Measurements from ENCODE around the gene ALKBH3.

Gene ALKBH3

DNA sequence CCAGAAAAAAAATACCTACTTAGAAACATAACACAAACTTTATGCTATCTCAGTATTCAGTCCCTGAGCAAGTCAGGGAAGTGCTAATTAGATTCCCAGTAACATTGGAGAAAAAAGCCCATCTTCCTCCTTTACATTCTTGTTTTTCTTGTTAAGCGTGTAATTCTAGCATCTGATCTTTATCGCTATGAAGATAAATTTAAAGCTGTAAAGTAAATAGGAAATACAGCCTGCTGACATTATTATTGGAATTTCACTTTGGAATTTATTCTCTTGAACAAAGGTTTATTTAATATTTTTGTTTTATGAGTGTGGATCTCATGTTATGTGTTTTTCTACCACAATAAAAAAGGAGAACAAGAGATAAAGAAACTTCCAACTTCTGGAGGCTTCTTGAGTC lies 13.9 kb downstream of the ALKBH3 start:
- FAIRE-seq (no peak), DNase-seq (ENCODE audit: low spot score) (no peak)

- DNase-seq (ENCODE audit: low spot score): no peak
- FAIRE-seq: no peak
Observed at GRCh38 chr11:43895601-43896000, 15.0 kb downstream of the ALKBH3 start.

GRCh38 chr11:43898574-43898973 lies 17.9 kb downstream of the ALKBH3 start:
- no peak for FAIRE-seq
- DNase-seq (ENCODE audit: low spot score): no peak

GRCh38 chr11:43899094-43899493 lies 18.5 kb downstream of the ALKBH3 start:
- FAIRE-seq: no peak

DNA sequence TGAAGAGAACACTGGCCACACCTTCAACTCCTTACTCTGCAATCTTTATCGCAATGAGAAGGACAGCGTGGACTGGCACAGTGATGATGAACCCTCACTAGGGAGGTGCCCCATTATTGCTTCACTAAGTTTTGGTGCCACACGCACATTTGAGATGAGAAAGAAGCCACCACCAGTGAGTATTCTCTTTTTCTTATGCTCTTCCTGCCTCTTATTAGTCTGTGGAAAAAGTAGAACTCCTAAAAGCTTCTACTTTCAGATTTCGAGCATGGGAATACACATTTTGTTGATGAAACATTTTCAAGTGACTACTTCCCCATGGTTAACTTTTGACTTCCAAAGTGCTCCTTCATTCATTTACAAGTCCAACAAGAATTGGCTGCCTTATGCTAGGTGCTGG lies 20.9 kb downstream of the ALKBH3 start:
- FAIRE-seq (no peak), DNase-seq (ENCODE audit: low spot score) (no peak)

More at GRCh38 chr11:43899094-43899493, 18.5 kb downstream of the ALKBH3 start:
- DNase-seq (ENCODE audit: low spot score): no peak

GRCh38 chr11:43903078-43903477 lies 22.4 kb downstream of the ALKBH3 start:
- DNase-seq (ENCODE audit: low spot score): no peak
- no peak for FAIRE-seq

- no peak for FAIRE-seq
- DNase-seq (ENCODE audit: low spot score): no peak
Observed at GRCh38 chr11:43903969-43904368, 23.3 kb downstream of the ALKBH3 start.

GRCh38 chr11:43904742-43905535 lies 24.3 kb downstream of the ALKBH3 start:
- FAIRE-seq (no peak), DNase-seq (ENCODE audit: low spot score) (no peak)

- DNase-seq (ENCODE audit: low spot score): no peak
- no peak for FAIRE-seq
Observed at GRCh38 chr11:43905813-43906241, 25.2 kb downstream of the ALKBH3 start.

DNA sequence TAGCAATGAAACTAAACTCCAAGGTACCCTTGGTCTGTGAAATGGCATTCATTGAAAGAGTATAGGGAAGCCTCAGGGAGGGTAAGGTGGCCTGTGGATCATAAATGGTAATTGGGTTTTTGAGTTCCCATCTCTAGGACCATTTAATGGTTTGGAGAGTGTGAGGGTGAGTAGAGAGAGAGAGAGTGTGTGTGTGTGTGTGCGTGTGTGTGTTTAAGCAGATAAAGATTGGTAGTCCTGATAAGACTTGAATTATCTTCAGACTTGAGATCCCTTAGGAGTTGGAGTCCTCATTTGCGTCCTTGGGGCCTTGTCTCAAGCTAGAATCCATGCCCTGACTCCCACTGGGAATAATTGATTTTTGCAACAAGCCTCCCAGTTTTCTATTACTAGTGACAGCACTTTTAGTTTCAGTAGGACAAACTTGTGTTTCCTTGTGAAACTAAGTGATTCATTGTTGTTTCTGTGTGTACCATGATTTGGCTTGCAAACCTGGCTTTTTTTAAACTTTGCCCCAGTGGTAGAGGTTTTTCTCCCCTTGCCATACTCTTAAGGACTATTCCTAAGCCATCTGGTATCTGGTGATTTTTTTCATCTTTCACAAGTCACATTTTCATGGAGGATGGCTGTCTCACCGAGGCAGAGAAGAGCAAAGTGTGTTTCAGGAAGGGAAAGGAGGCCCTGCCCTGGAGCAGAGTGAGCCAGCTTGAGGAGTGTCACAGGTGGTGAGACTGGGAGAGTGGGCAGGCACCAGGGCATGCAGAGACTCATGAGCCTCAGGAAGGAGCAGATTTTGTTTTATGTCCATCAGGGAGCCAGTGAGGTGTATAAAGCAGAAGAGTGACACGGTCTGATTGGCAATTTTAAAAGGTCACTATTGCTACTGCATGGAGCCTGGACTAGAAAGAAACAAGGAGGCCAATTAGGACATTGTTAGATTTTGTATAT lies 26.7 kb downstream of the ALKBH3 start:
- DNase-seq (ENCODE audit: low spot score): no peak
- no peak for FAIRE-seq

GRCh38 chr11:43908191-43908590 lies 27.6 kb downstream of the ALKBH3 start:
- FAIRE-seq: no peak
- DNase-seq (ENCODE audit: low spot score): no peak

GRCh38 chr11:43908683-43909082 lies 28.1 kb downstream of the ALKBH3 start:
- FAIRE-seq (no peak), DNase-seq (ENCODE audit: low spot score) (no peak)

GRCh38 chr11:43913829-43914380 lies 33.3 kb downstream of the ALKBH3 start:
- DNase-seq (ENCODE audit: low spot score) (no peak), FAIRE-seq (no peak)

- DNase-seq (ENCODE audit: low spot score) (no peak), FAIRE-seq (no peak)
Observed at GRCh38 chr11:43914466-43914865, 33.8 kb downstream of the ALKBH3 start.

DNA sequence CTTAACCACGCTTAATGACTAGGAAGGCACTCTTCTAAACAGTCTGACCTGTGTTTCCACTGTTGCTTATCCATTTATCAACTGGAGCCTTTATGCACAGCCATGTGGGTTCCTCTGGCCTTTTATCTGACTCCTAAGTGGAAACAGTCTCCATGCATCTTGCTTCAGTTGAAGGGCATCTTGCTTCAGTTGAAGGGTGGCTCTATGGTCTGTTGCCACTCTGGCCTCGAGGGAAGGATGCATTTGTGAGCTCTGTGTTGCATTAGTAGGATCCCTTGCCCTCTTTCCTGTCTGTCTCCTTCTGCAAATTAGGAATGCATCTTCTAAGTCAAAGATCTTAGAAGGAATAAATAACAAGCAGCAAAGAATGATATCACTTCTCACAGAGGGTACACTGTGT lies 36.0 kb downstream of the ALKBH3 start:
- FAIRE-seq: no peak
- DNase-seq (ENCODE audit: low spot score): no peak

- no peak for DNase-seq (ENCODE audit: low spot score)
- no peak for FAIRE-seq
Observed at GRCh38 chr11:43917851-43918250, 37.2 kb downstream of the ALKBH3 start.

- DNase-seq (ENCODE audit: low spot score) (no peak), FAIRE-seq (no peak)
Observed at GRCh38 chr11:43918662-43919061, 38.0 kb downstream of the ALKBH3 start.

DNA sequence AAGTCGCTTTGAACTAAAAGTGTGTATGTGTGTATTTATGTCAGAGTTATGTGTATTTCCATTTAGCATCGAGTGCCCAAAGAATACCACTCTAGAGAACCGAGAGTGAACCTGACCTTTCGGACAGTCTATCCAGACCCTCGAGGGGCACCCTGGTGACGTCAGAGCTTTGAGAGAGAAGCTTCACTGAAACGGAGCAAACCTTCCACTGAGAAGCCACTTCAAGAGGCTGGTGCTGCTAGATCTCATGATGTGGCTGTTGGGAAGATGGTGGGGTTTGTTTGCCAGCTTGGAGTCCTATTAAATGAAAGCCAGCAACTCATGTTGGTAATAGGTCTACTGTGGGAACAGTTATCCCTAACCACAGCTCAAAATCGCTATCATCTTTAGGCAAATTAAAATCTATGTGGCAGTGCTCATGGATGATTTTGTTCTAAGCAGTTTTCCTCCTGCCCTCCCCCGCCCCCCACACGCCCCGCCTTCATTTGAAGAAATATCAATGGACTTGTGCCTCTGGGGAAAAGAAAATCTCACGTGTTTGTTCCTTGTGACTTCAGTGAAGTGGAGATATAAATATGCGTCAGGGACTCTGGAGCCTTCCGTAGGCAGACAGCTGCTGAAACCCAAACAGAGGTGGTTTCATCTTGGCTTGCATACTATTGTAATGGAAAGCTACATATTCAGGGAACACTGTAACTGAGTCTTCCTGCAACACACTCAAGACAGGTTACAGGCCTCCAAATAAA lies 39.4 kb downstream of the ALKBH3 start:
- FAIRE-seq (no peak), DNase-seq (ENCODE audit: low spot score) (no peak)

DNA sequence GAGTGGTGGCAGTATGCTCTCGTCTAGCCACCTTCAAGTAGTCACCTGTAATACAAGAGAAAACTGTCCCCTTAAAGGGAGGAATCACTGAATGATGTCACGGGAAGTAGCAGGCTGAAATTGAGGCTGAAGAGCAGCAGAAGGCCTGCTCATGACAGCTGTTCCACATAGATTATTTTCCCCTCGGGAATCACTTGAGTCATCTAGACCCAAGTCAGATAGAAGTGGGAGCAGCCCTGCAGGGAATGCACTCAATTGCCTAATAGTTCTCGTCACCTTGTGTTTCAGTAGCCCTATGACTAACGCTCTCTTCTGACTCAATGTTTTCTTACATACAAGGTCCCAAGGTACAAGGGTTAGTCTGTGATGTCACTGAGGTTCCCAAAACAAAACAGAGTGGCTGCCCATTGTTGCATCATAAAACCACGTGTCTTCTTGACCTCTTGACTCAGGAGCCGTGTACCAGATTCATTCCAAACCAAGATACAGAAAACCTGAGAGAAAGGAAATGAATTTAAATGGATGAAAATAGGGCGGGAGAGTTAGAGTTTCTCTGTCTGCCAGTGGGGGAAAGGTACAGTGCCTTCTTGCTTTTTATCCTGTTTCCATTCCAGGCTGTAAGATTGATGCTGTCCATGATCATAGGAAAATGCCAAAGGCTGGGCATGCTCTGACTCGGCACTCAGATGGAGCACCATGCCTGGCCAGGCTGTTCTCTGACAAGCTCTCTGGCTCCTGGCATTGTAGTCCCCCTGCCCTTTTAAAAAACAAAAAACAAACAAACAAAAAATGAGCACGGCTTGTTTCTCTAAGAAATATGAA lies 40.2 kb downstream of the ALKBH3 start:
- peak; percentile 74 for DNase-seq (ENCODE audit: low spot score)
- FAIRE-seq: no peak

- DNase-seq (ENCODE audit: low spot score) (no peak), FAIRE-seq (no peak)
Observed at GRCh38 chr11:43921561-43922294, 41.1 kb downstream of the ALKBH3 start.

Data from urothelium cell line (cell line).